WI38 (cell line): ENCODE data around the gene CAPN11.

Experiments
- H3K4me3 ChIP-seq: 2 replicates; pipeline ENCODE4 v1.5.1; 2011; ENCODE audit warnings: low read depth, mild to moderate bottlenecking, control low read depth, low read length
- TF ChIP-seq, protein P1 (sequence below): IDR thresholded peaks from 2 replicates; pipeline ENCODE4 v1.5.1; 2012; ENCODE audit warnings: low read depth, mild to moderate bottlenecking, control low read depth, low read length

CAPN11 gene

DNA sequence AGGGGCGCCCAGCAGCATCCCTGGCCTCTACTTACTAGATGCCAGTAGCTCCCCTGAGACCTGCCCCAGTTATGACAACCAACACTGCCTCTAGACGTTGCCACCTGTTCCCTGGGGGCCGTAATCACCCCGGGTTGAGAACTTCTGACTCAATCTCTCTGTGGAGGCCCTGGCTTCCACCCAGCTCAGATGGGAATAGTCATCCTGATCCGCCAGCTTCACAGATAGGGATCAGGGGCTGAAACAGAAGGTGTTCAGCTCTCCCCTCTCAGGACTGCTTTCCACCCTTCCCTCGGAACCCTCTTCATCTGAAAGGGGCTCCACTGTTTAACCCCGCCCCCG lies 3.3 kb downstream of the CAPN11 start:
- no peak overlapping the region for H3K4me3 ChIP-seq

DNA sequence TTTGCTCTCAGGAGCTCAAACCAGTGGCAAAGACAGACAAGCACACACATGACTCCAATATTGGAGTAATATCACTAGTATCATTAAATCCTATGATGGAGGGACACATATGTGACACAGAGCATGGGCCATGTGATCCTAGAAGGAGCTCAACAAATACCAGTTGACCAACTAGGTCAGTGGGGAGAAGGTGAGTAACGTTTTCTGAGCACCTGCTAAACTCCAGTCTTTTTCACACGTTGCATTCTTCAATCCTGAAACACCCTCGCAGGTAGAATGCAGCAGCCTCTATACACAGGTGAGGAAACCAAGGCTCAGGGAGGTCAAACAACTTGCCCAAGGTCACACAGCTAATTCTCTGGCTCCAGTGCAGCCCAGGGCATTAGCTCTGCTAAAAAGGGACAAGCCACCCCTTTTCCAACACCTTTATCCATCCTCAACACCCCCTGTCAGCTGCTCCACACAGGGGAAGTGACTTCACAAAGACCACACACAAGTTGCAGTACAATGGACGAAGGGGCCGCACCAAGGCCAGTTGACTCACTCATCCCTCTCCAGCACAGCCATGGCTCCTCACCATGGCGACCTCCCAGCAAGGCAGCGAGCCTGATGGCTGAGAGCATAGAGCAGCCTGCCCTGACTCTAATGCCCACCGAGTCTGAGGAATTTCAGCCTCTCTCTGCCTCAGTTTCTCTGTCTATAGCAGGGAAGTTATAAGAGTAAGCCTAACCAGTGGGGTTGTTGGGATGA lies 4.4 kb downstream of the CAPN11 start:
- TF ChIP-seq, protein P1, sequence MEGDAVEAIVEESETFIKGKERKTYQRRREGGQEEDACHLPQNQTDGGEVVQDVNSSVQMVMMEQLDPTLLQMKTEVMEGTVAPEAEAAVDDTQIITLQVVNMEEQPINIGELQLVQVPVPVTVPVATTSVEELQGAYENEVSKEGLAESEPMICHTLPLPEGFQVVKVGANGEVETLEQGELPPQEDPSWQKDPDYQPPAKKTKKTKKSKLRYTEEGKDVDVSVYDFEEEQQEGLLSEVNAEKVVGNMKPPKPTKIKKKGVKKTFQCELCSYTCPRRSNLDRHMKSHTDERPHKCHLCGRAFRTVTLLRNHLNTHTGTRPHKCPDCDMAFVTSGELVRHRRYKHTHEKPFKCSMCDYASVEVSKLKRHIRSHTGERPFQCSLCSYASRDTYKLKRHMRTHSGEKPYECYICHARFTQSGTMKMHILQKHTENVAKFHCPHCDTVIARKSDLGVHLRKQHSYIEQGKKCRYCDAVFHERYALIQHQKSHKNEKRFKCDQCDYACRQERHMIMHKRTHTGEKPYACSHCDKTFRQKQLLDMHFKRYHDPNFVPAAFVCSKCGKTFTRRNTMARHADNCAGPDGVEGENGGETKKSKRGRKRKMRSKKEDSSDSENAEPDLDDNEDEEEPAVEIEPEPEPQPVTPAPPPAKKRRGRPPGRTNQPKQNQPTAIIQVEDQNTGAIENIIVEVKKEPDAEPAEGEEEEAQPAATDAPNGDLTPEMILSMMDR, result no peak
- no peak overlapping the region for H3K4me3 ChIP-seq

More for the DNA sequence above, 3.3 kb downstream of the CAPN11 start:
- TF ChIP-seq, protein P1, result no peak

DNA sequence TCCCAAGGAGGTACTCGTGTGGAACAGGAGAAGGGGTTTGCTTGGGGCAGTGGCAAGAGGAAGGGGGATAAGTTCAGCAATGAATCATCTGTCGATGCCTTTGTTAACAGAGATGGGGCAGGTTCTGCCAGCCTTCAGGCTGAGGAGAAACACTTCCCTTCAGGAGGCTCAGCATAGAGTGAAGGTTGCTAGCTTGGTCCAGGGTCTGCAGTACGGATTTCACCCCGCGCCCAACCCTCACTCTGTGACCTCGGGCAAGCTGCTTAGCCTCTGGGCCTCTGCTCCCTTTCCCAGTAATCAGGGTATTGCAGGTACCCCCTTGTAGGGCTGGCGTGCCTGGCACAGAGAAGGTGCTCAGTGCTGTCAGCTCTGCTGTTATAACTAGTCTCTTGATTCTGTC lies 7.5 kb downstream of the CAPN11 start:
- TF ChIP-seq, protein P1, result no peak
- H3K4me3 ChIP-seq, result no peak overlapping the region

DNA sequence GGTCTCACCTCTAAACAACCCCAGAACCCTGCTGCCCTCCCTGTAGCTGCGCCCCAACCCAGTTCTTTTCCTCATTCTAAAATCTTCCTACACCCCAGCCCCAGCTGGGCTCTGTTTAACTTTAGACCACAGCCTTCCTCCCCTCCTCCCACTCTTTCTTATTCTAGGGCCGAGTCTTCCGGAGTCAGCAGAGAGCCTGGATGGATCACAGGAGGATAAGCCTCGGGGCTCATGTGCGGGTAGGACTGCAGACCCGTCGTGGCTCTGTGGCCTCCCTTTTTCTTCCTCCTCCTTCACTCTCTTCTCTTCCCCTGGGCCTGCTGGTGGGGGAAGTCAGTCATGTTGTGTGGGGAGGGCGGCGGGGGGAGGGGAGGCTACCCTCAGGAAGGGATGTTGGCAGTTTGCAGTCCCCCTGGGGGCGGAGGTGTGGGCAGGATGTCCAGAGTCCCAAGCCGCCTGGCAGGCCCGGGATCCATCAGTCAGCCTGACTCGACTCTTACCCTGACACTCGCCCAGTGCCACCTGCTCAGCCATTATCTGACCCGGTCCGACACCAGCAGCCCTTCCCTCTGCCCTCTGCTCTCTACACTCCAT lies 8.1 kb downstream of the CAPN11 start:
- TF ChIP-seq, protein P1, result no peak
- no peak overlapping the region for H3K4me3 ChIP-seq

DNA sequence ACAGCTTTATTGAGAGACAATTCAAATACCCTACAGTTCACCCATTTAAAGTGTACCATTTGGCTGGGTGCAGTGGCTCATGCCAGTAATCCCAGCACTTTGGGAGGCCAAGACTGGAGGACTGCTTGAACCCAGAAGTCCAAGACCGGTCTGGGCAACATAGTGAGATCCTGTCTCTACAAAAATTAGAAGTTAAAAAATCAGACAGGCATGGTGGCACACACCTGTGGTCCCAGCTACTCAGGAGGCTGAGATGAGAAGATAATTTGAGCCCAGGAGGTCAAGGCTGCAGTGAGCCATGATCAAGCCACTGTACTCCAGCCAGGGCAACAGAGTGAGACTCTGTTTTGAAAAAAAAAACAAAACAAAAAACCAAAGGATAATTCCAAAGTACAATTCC lies 8.9 kb downstream of the CAPN11 start:
- TF ChIP-seq, protein P1, result no peak
- no peak overlapping the region for H3K4me3 ChIP-seq

DNA sequence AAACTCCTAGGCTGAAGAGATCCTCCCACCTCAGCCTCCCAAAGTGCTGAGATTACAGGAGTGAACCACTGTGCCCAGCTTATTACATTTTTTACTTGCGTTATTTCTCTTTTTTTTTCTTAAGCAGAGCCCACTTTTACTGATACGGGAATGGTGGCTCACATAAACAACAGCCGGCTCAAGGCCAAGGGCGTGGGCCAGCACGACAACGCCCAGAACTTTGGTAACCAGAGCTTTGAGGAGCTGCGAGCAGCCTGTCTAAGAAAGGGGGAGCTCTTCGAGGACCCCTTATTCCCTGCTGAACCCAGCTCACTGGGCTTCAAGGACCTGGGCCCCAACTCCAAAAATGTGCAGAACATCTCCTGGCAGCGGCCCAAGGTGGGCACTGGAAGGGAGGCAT lies 10.5 kb downstream of the CAPN11 start:
- TF ChIP-seq, protein P1, result no peak
- no peak overlapping the region for H3K4me3 ChIP-seq

DNA sequence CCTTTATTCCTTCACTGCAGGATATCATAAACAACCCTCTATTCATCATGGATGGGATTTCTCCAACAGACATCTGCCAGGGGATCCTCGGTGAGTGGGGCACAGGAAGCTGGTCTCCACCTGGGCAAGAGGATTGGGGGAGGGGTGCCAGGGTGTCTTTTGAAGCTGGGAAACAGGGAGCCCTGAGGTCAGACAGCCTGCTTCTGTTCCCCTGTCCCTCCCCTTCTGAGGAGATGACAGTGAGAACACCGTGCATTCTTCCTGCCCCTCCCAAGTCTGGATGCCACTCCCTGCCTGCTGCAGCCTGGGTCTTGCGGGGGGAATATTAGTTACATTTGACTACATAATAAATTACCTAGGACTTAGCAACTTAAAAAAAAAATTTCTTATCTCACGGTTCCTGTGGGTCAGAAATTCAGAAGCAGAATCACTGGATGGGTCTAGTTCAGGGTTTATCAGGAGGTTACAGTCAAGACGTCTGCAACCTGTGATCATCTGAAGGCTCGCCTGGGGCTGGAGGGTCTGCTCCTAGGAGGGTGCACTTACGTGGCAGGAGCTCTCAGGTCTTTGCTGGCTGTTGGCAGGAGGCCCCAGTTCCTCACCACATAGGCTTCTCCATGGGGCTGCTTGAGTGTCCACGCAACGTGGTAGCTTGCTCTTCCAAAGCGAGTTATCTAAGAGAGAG lies 11.4 kb downstream of the CAPN11 start:
- no peak overlapping the region for H3K4me3 ChIP-seq
- TF ChIP-seq, protein P1, result no peak
